HCT116 (cell line): ENCODE measurements around the gene RYR3. TPM values are rescaled to one million over a fixed set of nuclear protein-coding genes. Genes with fewer than 3 reads are reported as not detected.

ENCODE experiments used
- ATAC-seq: fragments of 200-7000 bp; cut with Tn5 transposase; 2 replicates; pipeline ENCODE4 v1.9.1; 2020; ENCODE audit warnings: mild to moderate bottlenecking, moderate library complexity
- BruUV-seq: library from RNA; stranded (reverse); fragments of 400-500 nt; replicated peaks from 2 replicates; lab custom pipeline; 2021; lab: Mats Ljungman, UMichigan
- CTCF ChIA-PET: fragments of 300-600 bp; sonication (Branson Sonifier 250); formaldehyde crosslinking; loops from one replicate; lab custom pipeline; 2021; ENCODE audit warnings: antibody characterized with exemption; lab: Charles Lee
- POLR2A ChIA-PET: fragments of 300-600, 350-600 bp; sonication (Branson Sonifier 250); formaldehyde crosslinking; loops from one replicate; lab custom pipeline; 2021; ENCODE audit warnings: antibody characterized with exemption; lab: Charles Lee
- RAD21 ChIA-PET, 2 experiments: fragments of 300-600 bp; sonication (Branson Sonifier 250); formaldehyde crosslinking; loops; one replicate each; lab custom pipeline; 2023; ENCODE audit warnings: low total read pairs in 2 of 2; ENCODE audit not compliant: uncharacterized antibody in 2 of 2, unreplicated experiment in 2 of 2, low non-redundant PET in 1 of 2; lab: Charles Lee
- DNase-seq: peaks from one replicate; pipeline ENCODE4 v3.0.0-alpha.2; 2010; ENCODE audit warnings: low read depth, low spot score
- H2AFZ ChIP-seq: fragments of 200-600 bp; shearing (Covaris generic), sonication (generic); 2 replicates; pipeline ENCODE4 v1.6.1; 2017; ENCODE audit warnings: low read depth, mixed run types, mixed read lengths, antibody characterized with exemption, low read length; ENCODE audit not compliant: poor library complexity, severe bottlenecking
- H3K27ac ChIP-seq: 2 replicates; pipeline ENCODE4 v1.5.1; 2012; ENCODE audit warnings: low read depth, low read length
- H3K27me3 ChIP-seq: fragments of 200-600 bp; sonication (generic); 2 replicates; pipeline ENCODE4 v1.6.1; 2016; ENCODE audit warnings: mixed run types, low read length, mixed read lengths; ENCODE audit not compliant: insufficient read depth
- H3K36me3 ChIP-seq, 2 experiments: fragments of 200-500 bp in 1 of 2; fragments of 200-600 bp in 1 of 2; sonication (Bioruptor generic) in 1 of 2; sonication (generic) in 1 of 2; 2 replicates each; pipeline versions ENCODE4 v1.5.1 to v1.6.1; 2014 to 2016; ENCODE audit warnings: low read length in 2 of 2, inconsistent platforms in 1 of 2, mixed read lengths in 1 of 2, mixed run types in 1 of 2; ENCODE audit not compliant: insufficient read depth in 2 of 2, control insufficient read depth in 1 of 2
- H3K4me1 ChIP-seq, 2 experiments: fragments of 200-600 bp in 1 of 2; sonication (generic) in 1 of 2; 2 replicates each; pipeline versions ENCODE4 v1.5.1 to v1.6.1; 2012 to 2017; ENCODE audit warnings: low read length in 2 of 2, inconsistent platforms in 1 of 2, mild to moderate bottlenecking in 1 of 2, mixed read lengths in 1 of 2, mixed run types in 1 of 2, moderate library complexity in 1 of 2; ENCODE audit not compliant: insufficient read depth in 2 of 2, control insufficient read depth in 1 of 2
- H3K4me2 ChIP-seq: fragments of 200-600 bp; sonication (generic); 2 replicates; pipeline ENCODE4 v1.6.1; 2017; ENCODE audit warnings: mixed run types, low read length, mixed read lengths
- H3K4me3 ChIP-seq, 2 experiments: fragments of 200-600 bp in 1 of 2; sonication (generic) in 1 of 2; replicated peaks in 1 of 2; 2 replicates each; pipeline ENCODE4 v1.5.1; 2011 to 2016; ENCODE audit warnings: low read length in 2 of 2, control low read depth in 1 of 2, low read depth in 1 of 2, mild to moderate bottlenecking in 1 of 2, mixed read lengths in 1 of 2, mixed run types in 1 of 2
- H3K79me2 ChIP-seq: fragments of 200-600 bp; sonication (generic); 2 replicates; pipeline ENCODE4 v1.6.1; 2017; ENCODE audit warnings: mild to moderate bottlenecking, mixed run types, low read length, moderate library complexity, mixed read lengths; ENCODE audit not compliant: insufficient read depth
- H3K9ac ChIP-seq: fragments of 200-600 bp; sonication (generic); 2 replicates; pipeline ENCODE4 v1.6.1; 2016; ENCODE audit warnings: low read length, mixed read lengths
- H3K9me2 ChIP-seq: fragments of 200-600 bp; sonication (generic), shearing (Covaris generic); 2 replicates; pipeline ENCODE4 v1.6.1; 2017; ENCODE audit warnings: mixed run types, mild to moderate bottlenecking, moderate library complexity; ENCODE audit not compliant: insufficient read depth
- H3K9me3 ChIP-seq, 2 experiments: fragments of 200-500 bp in 1 of 2; fragments of 200-600 bp in 1 of 2; sonication (Bioruptor generic) in 1 of 2; sonication (generic) in 1 of 2; 2 replicates each; pipeline ENCODE4 v1.6.1; 2014 to 2017; ENCODE audit warnings: low read length in 2 of 2, mixed read lengths in 2 of 2, inconsistent platforms in 1 of 2, low read depth in 1 of 2, mild to moderate bottlenecking in 1 of 2, mixed run types in 1 of 2, moderate library complexity in 1 of 2; ENCODE audit not compliant: control insufficient read depth in 1 of 2, insufficient read depth in 1 of 2
- H4K20me1 ChIP-seq: fragments of 200-600 bp; sonication (generic), shearing (Covaris generic); 2 replicates; pipeline ENCODE4 v1.6.1; 2017; ENCODE audit warnings: mixed run types, mild to moderate bottlenecking, moderate library complexity; ENCODE audit not compliant: insufficient read depth
- CBX3 ChIP-seq: IDR thresholded peaks from 2 replicates; pipeline ENCODE4 v1.6.1; 2012; ENCODE audit warnings: low read depth
- ELF1 ChIP-seq: IDR thresholded peaks from 2 replicates; pipeline ENCODE4 v1.6.1; 2012; ENCODE audit warnings: low read depth, borderline replicate concordance
- EZH2 ChIP-seq: fragments of 200-600 bp; sonication (generic); IDR thresholded peaks from 2 replicates; pipeline ENCODE4 v1.6.1; 2017; ENCODE audit warnings: antibody characterized with exemption, mixed run types
- EZH2phosphoT487 ChIP-seq: fragments of 200-600 bp; IDR thresholded peaks from 2 replicates; pipeline ENCODE4 v1.6.1; 2018; ENCODE audit warnings: antibody characterized with exemption, borderline replicate concordance
- FOSL1 ChIP-seq: IDR thresholded peaks from 2 replicates; pipeline ENCODE4 v1.6.1; 2012; ENCODE audit warnings: low read depth
- JUND ChIP-seq: IDR thresholded peaks from 2 replicates; pipeline ENCODE4 v1.6.1; 2012
- SP1 ChIP-seq: IDR thresholded peaks from 2 replicates; pipeline ENCODE4 v1.6.1; 2012; ENCODE audit warnings: low read depth
- SRF ChIP-seq: IDR thresholded peaks from 2 replicates; pipeline ENCODE4 v1.6.1; 2012; ENCODE audit warnings: low read depth
- TCF7L2 ChIP-seq: IDR thresholded peaks from 2 replicates; pipeline ENCODE4 v1.7.0; 2011; ENCODE audit warnings: borderline replicate concordance, inconsistent platforms; ENCODE audit not compliant: insufficient read depth, insufficient read length; ENCODE audit errors: extremely low read depth
- YY1 ChIP-seq: IDR thresholded peaks from 2 replicates; pipeline ENCODE4 v1.6.1; 2011; ENCODE audit warnings: low read length, low read depth, moderate library complexity, mild to moderate bottlenecking; ENCODE audit not compliant: insufficient replicate concordance; ENCODE audit errors: extremely low read depth
- intact Hi-C: fragments of 100-400 bp; cut with micrococcal nuclease; formaldehyde crosslinking; loops from 2 replicates; pipeline ENCODE4 v1.10.0; 2022
- total RNA-seq: library from RNA; stranded (reverse); gene quantifications from one replicate; pipeline ENCODE4 v1.2.1, GENCODE V29; 2021; ENCODE audit not compliant: unreplicated experiment
- TF ChIP-seq, protein P1 (sequence below): IDR thresholded peaks from 2 replicates; pipeline ENCODE4 v1.6.1; 2012; ENCODE audit warnings: low read depth
- TF ChIP-seq, protein P2 (sequence below), 3 experiments: fragments of 200-600 bp in 1 of 3; sonication (generic) in 1 of 3; IDR thresholded peaks in 2 of 3; conservative IDR thresholded peaks in 1 of 3; 2 replicates each; pipeline ENCODE4 v1.5.1; 2012 to 2017; ENCODE audit warnings: low read depth in 2 of 3, low read length in 2 of 3, antibody characterized with exemption in 1 of 3, borderline replicate concordance in 1 of 3, control low read depth in 1 of 3, mild to moderate bottlenecking in 1 of 3, mixed read lengths in 1 of 3, mixed run types in 1 of 3, moderate library complexity in 1 of 3; ENCODE audit not compliant: insufficient read depth in 1 of 3

The RYR3 gene
- total RNA-seq, 1 experiment from 2014 or later: not detected

DNA sequence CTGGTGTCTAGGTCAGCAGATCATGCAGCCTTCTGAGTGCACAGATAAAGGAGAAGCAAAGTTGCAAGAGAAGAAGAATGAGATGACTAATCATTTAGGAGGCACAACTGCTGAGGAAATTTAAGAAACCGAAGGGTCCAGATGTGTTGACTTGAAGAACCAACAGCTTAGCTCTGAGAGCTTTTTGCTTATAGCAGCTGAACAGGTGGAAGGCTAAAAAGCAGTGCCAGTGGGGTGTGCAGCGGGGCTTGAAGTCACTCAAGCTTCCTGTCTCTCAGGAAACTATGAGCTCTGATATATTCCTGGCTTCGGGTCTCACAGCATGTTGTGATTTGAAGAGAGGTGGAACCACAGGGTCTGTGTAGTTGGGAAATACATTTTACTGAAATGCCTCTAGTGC is 305.7 kb downstream of the RYR3 start:
- TF ChIP-seq TCF7L2: no peak
- TF ChIP-seq, protein P1, sequence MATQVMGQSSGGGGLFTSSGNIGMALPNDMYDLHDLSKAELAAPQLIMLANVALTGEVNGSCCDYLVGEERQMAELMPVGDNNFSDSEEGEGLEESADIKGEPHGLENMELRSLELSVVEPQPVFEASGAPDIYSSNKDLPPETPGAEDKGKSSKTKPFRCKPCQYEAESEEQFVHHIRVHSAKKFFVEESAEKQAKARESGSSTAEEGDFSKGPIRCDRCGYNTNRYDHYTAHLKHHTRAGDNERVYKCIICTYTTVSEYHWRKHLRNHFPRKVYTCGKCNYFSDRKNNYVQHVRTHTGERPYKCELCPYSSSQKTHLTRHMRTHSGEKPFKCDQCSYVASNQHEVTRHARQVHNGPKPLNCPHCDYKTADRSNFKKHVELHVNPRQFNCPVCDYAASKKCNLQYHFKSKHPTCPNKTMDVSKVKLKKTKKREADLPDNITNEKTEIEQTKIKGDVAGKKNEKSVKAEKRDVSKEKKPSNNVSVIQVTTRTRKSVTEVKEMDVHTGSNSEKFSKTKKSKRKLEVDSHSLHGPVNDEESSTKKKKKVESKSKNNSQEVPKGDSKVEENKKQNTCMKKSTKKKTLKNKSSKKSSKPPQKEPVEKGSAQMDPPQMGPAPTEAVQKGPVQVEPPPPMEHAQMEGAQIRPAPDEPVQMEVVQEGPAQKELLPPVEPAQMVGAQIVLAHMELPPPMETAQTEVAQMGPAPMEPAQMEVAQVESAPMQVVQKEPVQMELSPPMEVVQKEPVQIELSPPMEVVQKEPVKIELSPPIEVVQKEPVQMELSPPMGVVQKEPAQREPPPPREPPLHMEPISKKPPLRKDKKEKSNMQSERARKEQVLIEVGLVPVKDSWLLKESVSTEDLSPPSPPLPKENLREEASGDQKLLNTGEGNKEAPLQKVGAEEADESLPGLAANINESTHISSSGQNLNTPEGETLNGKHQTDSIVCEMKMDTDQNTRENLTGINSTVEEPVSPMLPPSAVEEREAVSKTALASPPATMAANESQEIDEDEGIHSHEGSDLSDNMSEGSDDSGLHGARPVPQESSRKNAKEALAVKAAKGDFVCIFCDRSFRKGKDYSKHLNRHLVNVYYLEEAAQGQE: no peak
- TF ChIP-seq YY1: no peak
- no peak for TF ChIP-seq ELF1
- no peak for TF ChIP-seq CBX3
- no peak for TF ChIP-seq FOSL1
- TF ChIP-seq SRF: no peak
- TF ChIP-seq JUND: no peak
- no peak for TF ChIP-seq EZH2phosphoT487
- no peak for TF ChIP-seq EZH2
- TF ChIP-seq SP1: no peak
- TF ChIP-seq, protein P2, sequence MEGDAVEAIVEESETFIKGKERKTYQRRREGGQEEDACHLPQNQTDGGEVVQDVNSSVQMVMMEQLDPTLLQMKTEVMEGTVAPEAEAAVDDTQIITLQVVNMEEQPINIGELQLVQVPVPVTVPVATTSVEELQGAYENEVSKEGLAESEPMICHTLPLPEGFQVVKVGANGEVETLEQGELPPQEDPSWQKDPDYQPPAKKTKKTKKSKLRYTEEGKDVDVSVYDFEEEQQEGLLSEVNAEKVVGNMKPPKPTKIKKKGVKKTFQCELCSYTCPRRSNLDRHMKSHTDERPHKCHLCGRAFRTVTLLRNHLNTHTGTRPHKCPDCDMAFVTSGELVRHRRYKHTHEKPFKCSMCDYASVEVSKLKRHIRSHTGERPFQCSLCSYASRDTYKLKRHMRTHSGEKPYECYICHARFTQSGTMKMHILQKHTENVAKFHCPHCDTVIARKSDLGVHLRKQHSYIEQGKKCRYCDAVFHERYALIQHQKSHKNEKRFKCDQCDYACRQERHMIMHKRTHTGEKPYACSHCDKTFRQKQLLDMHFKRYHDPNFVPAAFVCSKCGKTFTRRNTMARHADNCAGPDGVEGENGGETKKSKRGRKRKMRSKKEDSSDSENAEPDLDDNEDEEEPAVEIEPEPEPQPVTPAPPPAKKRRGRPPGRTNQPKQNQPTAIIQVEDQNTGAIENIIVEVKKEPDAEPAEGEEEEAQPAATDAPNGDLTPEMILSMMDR (IDR thresholded peaks at IDR 0.05 in 2 of 3, conservative IDR thresholded peaks at IDR 0.05 in 1 of 3; ENCODE audit: borderline replicate concordance in 1 of 3, insufficient read depth in 1 of 3, low read depth in 2 of 3, low read length in 2 of 3): no peak
- no peaks in the 10 kb centered on the region for H3K4me1 ChIP-seq
- no TSS peak for BruUV-seq
- RAD21 ChIA-PET: no interaction called here
- no peaks in the 10 kb centered on the region for H4K20me1 ChIP-seq
- DNase-seq: no peak
- H3K27ac ChIP-seq: no peak overlapping the region
- ATAC-seq: no peak
- intact Hi-C loops: no loop called here
- no peak overlapping the region for H2AFZ ChIP-seq
- H3K36me3 ChIP-seq: no peaks in the 10 kb centered on the region
- no peak overlapping the region for H3K4me2 ChIP-seq
- peaks cover 52% of the 10 kb centered on the region for H3K27me3 ChIP-seq
- H3K9me3 ChIP-seq: no peaks in the 10 kb centered on the region
- no peak overlapping the region for H3K9ac ChIP-seq
- H3K9me2 ChIP-seq: no peaks in the 10 kb centered on the region
- H3K79me2 ChIP-seq: no peaks in the 10 kb centered on the region
- CTCF ChIA-PET: no interaction called here
- POLR2A ChIA-PET: no interaction called here
- H3K4me3 ChIP-seq: no peak overlapping the region
